DOHH2 (cell line): ENCODE results near the gene RILPL1.

ENCODE experiments used
- CTCF ChIP-seq: fragments of 200-600 bp; sonication (generic); IDR thresholded peaks from one replicate; pipeline ENCODE4 v1.5.1; 2014; ENCODE audit warnings: antibody characterized with exemption, mild to moderate bottlenecking, low read depth, low read length; ENCODE audit not compliant: poor library complexity, severe bottlenecking
- EZH2phosphoT487 ChIP-seq: fragments of 200-600 bp; sonication (generic); IDR thresholded peaks from 2 replicates; pipeline ENCODE4 v1.6.1; 2017; ENCODE audit warnings: borderline replicate concordance, mild to moderate bottlenecking, antibody characterized with exemption, low read length, moderate library complexity, mixed read lengths

GRCh38 chr12:123550700-123551099, 17.2 kb upstream of the RILPL1 start:
- TF ChIP-seq CTCF = no peak
- TF ChIP-seq EZH2phosphoT487 = no peak
